Activated CD8-positive, alpha-beta memory T cell treated with anti-CD3 and anti-CD28 coated beads, Interleukin-2, amount 50 U/mL, for 4 hours (primary cell): ENCODE measurements around the gene MTUS2.
"Not testable (repeated sequence)": the region's sequence is repeated elsewhere in the genome, so short reads cannot be mapped to it uniquely, and the experiment has no call there.

Experiments used
- DNase-seq: peaks from one replicate; pipeline ENCODE4 v3.0.0-alpha.2; 2020

The MTUS2 gene

DNA sequence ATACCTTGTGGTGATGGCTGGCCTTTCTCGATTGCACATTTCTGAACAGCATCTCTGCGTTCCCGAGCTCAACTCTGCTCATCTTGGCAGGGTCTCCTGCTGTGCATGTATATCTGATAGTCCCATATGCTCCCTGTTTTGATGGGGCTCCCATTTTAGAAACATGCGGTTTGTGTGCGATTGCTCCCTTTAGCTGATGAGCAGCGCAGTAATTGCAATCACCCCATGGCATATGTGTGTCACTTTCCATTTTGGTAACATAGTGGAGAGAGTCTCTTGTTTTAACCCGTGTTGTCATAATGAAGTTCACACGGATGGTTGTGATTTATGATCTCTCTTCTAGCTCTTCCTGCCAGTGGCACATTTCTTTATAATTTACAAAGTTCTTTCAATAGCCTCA, 144.7 kb downstream of the MTUS2 start:
- DNase-seq = no peak

DNA sequence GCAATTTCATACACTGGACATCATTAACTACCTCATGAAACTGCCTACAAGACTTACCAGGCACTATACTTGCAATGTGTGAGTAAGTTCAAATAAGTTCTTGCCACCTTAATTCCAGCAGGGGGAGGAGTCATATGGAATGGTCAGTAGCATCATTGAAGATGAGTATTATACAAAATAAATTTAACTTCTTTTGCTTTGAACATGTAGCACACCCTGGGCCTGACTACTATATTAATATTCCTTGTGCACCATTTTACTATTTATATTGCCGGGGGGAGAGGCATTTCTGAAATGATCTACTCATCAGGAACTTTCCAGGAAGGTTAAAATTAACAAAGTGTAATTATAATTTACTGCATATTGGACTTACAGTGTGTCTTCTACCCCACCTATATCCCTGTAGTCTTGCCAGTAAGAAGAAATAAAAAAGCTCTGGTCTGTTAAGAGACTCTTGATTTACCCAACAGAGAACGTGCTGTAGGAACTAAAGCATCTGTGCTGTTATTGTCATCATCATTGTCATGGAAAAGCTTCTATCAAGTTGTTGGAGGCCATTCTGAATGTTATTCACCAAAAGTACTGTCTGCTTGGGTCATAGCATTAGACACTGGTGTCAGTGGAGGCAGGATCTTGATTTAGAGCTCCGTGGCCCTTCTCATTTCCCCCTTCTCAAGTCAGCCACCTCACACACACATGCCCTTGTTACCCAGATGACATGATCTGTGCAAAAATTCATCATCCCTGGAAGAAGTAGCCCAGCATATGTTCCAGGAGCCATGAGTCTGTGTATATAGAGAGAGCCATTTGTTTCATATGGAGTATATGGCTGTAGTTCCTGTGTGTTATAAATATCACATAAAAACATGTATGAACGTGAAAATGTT, 147.1 kb downstream of the MTUS2 start:
- no peak for DNase-seq

DNA sequence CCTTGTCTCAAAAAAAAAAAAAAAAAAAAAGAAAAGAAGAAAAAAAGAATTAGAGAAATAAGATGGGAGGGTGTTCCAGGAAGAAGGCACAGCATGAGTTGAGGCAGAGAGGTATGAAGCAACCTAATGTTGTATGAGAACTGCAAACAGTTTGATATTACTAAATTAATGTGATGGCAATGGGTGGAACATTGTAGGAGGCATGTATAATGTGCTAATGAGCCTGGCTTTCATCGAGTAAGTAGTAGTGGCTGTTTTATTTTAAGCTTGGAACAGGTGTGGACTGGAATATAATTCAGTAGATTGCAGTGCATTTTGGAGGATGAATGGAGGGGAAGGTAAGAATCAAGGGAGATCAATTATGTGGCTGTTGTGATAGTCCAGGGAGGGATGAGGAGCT, 156.1 kb downstream of the MTUS2 start:
- DNase-seq = no peak

DNA sequence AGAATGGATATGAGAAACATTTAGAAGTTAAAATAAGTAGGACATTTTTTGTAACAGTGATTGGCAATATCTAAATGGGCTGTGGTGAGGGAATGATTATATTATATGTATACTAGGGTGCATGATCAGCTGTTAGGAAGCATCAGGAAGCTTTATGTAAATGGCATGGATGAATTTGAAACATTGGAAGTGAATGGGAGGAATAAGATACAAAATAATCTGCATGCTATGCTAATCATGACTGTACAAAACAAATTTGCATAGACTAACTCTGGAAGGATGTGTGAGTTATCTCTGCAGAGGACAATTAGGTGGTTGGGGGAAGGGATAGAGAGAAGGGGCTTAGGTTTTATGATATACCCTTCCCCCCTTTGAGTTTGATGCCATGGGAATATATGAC, 156.5 kb downstream of the MTUS2 start:
- no peak for DNase-seq

DNA sequence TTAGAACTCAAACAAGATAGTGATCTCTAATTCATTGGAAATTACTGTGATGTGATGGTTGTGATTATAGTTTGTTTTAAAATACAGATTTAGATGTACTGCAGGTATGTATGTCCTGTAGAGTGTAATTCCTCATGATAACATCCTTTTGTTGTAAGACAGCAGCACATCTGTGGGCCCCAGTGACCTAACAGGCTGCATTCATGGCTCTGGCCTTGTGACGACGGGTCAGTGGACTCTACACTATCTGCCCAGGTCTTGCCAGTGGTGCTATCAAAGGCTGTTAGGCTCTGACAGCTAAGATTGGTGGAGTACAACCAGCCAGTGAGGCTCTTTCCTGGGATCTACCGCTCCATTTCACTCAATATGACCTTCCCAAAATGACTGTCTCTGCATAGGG, 158.4 kb downstream of the MTUS2 start:
- no peak for DNase-seq

DNA sequence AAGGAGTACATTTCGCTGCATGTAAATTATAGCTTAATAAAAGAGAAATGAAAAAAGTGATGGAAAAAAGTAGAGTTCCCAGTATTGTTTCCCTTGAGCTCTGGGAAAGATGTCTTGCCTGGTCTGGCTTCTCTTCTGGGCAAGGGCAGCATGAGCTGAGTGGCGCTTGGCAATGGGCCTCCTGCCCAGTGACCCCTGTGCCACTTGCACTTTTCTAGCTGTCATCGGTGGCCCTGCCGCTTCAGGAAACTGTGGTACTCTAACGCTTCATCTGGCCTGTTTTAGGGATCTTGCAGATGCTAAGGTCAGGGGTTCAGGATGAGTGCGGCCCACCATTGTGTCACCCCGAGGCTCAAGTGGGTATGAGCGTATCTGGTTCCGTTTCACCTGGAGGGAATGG, 161.4 kb downstream of the MTUS2 start:
- DNase-seq = no peak

DNA sequence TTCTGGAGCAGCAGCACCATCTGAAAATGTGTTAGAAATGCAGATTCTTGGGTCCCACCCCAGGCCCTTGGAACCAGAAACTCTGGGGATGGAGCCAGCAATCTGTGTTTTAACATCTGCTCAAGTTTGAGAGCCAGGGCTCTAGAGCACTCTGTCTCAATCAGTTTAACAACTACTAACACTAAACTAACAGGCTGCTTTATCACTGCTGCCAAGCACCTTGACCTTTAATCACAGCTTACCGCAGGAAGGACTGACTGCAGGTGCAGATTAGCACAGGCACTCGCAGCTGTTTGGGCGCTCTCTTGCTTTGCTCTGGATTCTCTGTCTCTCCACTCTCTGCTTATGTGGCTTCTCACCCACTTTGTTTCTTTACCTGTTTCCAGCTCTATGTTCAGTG, 163.5 kb downstream of the MTUS2 start:
- no peak for DNase-seq

DNA sequence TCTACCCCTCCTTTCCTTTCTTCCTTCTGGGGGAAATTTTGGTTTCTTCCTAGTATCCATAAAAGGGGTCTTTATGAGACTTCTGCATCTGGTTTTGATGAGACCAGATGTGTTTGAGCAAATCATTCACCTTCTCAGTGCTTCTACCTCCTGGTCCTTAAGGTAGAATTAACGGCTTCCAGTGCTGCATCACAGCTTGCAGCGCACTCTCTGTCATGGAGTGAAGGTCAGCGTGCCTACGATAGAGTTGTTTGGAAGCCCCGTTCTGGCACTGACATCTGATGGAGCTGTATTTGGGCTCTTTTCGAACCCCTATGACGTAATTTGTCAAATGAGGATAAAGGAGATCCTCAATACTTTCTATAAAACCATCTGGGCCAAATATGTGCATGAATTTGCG, 164.2 kb downstream of the MTUS2 start:
- no peak for DNase-seq

DNA sequence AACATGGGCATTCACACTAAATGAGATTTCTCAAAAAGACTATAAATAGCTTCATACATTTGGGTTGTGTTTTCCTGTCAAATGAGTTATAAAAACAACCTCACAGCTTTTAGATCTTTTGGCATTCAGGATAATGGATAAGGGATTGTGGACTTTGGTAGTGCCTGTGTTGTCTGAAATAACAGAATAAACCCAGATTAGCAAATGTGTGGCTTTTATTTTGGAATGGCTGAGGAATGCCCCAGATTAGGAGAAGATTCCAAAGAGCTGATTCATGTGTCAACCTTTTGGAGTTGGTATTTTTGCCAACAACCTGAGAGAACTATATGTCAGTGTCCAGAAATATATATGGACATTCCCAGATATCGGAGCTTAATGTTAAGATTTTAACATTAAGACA, 164.7 kb downstream of the MTUS2 start:
- no peak for DNase-seq

DNA sequence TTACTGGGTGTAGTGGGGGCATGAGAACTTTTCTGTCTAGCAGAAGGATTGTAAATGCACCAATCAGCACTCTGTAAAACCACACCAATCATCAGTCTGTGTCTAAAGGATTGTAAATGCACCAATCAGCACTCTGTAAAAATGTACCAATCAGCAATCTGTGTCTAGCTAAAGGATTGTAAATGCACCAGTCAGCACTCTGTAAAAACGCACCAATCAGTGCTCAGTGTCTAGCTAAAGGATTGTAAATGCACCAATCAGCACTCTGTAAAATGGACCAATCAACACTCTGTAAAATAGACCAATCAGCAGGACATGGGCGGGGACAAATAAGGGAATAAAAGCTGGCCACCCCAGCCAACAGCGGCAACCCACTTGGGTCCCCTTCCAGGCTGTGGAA, 170.2 kb downstream of the MTUS2 start:
- not testable (repeated sequence) for DNase-seq

DNA sequence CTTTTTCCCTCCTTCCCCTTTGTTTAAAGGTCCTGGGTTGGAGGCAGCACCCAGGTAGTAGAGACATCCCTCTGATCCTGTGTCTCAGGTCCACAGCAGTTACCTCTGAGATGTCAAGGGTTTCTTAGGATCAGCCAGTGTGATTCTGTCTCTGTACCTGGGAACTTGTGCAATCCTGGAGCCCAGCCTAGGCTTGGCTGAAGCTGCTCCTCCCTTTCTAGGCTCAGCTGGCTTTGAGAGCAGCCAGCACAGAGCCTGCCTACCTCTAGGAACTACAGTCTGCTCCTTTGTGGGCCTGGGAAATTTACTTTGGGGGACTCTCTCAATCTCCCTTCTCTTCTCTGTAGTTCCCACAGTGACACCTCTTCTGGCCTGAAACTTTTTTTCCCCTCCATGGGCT, 171.6 kb downstream of the MTUS2 start:
- no peak for DNase-seq

DNA sequence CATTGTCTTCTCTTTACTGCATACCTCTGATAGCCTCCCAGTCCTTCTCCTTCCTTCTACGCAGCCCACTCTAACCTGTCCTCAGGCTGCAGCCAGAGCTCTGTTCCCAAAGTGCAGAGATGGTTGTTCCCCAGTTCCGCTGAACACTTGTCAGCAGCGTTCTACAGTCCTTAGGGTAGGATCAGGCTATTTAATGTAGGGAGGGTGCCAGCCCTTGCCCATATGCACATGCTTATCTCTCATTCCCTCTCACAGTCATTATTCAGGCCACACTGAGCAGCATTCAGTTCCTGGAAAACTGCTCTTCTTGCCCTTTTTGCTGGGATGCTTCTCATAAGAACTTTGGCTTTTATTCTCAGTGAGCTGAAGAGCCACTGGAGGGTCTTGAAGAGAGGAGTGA, 180.7 kb downstream of the MTUS2 start:
- no peak for DNase-seq

DNA sequence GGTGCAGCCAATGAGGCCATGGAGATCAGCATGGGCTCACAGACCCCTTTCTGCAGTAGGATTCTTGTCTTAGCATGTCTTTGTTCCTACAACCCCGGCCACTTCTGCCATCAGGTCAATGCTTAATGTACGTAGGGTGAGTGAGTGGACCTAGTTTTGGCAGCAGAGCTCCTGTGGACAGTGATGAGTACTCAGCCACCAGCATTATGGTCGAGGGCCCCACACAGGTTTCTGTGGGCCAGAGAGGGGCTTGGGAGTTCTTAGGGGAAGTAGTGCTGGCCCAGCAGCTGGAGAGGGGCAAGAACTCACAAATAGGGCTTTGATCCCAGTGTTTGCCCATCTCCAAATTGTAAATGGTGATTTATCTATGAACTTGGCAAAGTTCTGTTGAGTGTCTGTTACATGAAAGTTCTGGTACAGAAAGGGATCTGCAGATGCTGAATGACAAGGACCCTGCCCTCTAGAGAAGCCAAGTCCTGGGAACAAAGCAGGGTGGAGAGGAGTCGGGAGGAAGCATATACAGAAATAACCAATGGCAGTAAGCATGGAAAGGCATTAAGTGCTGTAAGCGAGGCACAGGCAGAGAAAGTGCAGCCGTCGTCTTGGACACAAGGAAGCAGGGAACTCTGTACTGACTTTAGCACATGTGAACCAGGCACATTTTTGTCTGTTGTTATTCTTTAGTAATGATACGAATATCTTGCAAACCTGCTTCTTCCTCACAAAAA, 185.1 kb downstream of the MTUS2 start:
- no peak for DNase-seq

DNA sequence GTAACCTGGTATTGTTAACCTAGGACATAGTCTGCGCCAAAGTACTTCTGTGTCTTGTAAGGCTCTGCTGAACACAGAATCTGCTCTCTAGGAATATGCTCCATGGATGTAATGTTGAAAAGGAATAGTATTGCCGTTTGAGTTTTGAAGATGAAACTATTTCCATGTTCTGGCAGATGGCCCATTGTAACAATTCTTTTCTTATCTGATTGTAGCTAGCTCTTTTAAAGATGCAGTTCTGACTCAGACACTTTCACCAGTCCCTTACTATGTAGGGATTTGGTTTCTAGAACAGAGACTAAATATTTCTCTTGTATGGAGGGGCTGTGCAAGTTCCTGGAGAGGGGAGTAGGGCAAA, 185.6 kb downstream of the MTUS2 start:
- no peak for DNase-seq

DNA sequence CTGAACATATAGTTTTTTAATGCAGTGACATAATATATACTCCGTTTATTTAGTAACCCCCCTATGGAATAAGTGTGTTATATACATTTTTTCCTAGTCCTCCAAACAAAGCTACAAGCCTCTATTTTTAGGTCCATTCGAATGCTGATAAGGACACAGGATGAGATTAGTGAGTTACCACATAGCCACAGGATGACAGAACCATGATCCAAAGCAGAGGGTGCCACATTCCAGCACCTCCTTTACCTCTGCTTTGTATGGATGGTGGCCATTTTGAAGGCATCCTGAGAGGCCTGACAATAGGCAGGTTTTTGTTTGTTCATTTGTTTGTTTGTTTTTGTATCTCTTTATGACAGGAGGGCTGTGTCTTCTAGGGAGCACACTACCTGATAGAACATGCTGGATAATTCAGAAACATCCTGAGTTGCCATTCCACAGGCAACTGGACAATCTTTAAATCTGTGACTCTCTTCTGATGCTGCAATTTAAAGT, 186.3 kb downstream of the MTUS2 start:
- no peak for DNase-seq

DNA sequence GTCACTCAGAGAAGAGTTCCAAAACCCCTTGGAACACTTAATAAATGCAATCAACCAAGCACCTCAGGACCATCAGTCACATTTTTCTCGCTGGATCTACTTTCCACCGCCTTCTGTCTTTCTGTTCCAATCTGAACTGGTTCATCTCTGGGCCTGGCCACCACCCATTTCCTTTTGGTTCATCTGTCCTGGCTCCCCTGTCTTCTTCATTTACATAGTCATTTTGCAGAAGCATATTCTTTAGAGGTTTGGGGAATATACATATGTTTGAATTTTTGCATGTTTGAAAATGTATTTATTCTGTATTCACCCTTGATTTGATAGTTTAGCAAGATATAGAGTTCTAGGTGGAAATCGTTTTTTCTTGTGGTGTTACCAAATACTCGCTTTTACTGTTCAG, 188.2 kb downstream of the MTUS2 start:
- DNase-seq = no peak

DNA sequence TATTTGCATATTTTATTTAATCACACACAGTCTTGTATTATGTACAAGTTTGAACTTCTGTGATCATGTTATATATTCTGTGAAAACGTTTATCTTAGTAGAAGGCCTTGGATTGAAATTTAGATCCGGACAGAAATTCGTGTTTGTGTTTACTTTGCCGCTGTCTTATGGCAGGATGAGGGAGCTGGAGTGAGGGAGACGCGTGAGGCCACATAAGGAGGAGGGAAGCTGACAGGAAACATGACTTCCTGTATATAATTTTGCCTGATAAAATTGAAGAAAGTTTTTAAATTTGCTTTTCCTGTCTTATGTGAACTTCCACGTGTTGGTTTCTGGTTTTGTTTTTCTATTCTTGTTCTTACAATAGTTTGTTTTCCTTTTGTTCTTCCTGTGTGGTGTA, 200.2 kb downstream of the MTUS2 start:
- no peak for DNase-seq

DNA sequence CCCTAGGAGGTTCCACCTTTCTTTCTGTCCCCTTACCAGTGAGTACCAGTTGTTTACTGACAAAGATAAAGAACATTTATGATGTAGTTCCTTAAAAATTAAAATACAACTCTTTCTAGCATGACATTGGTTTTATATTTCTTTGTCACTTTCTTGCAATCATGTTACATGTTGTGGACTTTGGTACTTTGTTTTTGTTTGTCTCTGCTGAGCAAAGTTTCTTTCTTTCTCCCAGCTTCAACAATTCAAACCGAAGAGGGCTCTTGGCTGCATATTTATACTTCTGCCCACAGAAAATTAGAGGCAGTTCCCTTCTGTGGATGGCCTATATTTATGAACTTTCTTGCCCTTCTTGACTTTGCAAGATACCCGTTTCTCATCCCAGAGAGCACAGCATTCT, 201.2 kb downstream of the MTUS2 start:
- no peak for DNase-seq

DNA sequence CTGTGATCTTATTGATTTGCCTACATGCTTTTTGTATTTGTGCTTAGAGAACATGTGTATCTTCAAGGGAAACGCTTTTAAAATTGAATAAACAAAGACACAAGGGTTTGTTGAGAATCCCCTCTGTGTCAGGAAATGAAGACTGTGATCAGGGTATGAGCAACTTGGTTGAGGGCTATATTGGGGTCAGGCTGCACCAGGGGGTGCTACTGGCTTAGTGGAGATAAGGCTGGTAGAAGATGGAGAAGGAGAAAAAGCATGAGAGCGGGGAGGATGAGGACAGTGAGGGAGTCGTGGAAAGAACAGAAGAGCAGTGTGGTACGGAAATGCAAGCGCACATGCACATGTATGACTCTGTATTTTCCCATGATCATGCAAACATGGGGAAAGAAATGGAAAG, 201.6 kb downstream of the MTUS2 start:
- DNase-seq = no peak

DNA sequence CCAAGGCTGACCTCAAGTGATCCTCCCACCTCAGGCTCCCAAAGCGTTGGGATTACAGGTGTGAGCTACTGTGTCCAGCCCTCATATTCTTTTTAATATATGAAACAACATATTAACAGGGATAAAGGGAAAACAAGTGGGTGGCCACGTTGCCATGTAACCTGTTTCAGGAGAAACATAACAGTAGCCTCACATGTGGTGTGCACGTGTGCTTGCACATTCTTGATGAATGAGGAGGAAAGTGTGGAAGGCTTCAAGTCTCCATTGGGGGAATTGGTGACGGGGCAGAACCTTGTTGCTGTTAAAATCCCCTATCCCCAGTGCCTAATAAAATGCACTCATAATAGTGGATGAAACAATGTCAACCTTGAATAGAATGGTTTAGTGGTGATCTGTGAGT, 202.3 kb downstream of the MTUS2 start:
- DNase-seq = no peak

DNA sequence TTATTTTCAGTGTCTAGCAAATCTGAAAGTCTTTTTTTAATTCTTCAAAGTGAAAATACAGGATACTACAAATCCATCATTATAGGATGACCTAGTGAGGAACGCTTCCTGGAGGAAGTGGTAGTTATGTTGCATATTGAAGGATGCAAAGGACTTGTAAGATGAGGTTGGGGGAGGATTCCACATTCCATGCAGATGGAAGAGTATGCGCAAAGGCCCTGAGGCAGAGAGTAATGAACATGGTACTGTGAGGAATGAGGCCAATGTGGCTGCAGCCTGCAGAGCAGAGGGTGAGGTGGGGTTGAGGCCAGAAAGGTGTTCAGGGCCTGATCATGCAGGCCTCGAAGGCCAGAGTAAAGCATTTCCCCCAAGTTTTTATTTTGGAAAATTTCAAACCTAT, 202.8 kb downstream of the MTUS2 start:
- no peak for DNase-seq

DNA sequence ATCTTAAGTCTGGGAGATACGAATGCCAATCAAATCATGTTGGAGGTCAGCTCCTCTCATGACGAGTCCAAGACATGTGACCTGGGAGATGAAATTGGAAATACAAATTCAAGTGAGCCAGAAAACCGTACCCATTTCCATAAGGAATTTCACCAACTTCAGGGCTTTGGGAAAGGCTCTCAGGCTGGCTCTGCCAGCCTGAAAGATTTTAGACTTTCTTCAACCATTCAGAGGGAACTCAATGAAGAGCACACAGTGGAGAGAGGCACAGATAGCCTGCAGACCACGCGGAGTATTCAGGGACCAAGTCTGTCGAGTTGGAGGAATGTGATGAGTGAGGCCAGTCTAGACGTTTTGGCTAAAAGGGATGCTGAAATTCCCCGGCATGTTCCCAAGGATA, 204.6 kb downstream of the MTUS2 start:
- DNase-seq = no peak

DNA sequence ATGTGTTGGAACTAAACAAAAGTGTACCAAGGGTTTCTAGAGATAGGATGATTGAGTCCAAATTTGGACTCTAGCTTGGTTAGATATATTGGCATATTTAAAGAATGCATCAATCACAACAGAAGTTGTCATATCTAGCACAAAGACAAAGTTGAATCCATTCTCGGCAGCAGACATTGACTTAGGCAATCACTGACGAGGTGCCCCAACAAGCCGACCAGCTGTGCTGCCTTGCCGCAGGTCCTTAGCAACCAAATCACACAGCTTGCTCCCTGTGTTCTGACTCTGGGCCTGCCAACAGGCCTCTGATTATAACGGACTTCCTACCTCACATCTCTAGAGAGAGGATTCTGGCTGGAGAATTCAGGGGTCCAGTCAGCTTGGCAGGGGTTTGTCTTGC, 208.7 kb downstream of the MTUS2 start:
- no peak for DNase-seq

DNA sequence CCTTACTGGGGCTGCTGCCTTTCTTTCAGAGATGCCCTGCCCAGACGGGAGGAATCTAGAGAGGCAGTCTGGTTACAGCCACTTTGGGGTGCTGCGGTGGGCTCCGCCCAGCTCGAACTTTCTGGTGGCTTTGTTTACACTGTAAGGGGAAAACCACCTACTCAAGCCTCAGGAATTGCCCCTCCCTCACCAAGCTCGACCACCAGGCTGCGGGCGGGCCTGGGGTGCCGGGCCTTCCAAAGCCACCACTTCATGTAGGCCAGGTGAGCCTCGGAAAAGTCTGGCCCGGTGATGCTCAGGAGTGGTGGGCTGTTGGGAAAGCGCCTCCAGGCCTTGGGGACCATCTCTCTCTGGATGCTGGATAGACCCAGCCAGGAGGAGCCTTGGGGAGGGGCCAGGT, 218.6 kb downstream of the MTUS2 start:
- no peak for DNase-seq

DNA sequence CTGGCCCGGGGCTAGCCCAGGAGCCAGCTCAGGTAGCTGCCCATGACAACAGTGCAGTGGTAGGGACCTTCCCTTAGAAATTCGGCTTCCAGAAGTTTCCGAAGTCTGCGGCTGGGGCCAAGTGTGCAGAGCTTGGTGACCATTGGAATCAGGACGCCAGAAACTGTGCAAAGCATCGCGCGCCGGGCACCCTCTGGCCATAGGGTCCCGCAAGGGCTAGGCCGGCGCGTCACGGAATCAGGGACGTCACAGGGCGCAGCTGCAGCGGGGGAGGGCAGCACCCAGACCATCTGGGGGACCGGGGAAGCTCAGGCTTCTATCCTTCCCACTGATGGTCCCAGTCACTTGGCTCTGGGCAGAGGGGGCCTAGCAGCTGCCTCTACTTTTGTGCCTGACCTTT, 219.1 kb downstream of the MTUS2 start:
- DNase-seq = no peak
